Stimulated activated CD8-positive, alpha-beta memory T cell treated with anti-CD3 and anti-CD28 coated beads, Interleukin-2, amount 100 ng/mL, for 48 hours (primary cell): ENCODE data around the gene PAM16.

Experiments
- DNase-seq, 2 donors: peaks; one replicate each; pipeline ENCODE4 v3.0.0-alpha.2; 2020; ENCODE audit warnings: low read depth in 2 of 2

The PAM16 gene

DNA sequence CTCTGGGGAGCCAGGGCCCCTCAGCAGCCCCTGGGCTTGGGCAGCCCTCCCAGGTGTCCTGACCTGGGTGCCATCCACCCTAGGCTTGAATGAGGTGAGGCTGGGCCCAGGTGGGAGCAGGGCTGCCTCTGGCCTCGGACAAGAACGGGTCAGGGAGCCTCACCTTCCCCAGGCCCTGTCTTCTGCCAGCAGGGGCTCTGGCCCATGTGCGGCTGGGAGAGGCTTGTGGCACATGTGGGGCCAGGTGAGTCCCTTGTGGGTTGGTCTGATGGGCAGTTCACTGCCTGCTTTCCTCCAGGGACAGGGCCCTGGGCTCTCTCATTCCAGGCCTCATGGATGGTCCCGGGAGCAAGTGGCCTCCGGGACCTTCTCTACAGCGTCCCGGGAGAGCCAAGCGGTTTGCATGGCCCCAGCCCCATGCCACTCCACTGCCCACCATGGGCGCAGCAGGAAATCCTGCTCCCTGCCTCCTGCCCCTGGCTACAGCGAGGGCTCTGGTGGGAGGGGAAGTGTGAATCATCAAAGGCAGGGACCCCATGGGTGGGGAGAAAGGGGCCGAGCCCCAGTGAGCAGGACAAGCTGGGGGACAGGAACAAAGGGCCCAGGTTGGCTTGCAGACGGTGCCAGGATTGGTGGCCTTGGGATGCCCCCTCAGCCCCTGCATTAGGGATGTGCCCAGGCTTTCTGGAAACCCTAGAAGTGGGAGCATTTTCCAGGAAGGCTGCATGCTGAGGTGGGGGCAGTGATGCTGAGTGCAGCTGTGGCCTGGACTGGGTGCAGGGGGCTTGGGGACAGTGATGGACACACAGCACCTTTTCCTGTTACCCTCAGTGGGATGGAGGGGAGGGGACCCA lies 32.7 kb upstream of the PAM16 start:
- DNase-seq: no peak

GRCh38 chr16:4382795-4383357 lies 31.8 kb upstream of the PAM16 start:
- DNase-seq: no peak

- no peak for DNase-seq
Observed at GRCh38 chr16:4381935-4382794, 31.0 kb upstream of the PAM16 start.

GRCh38 chr16:4381072-4381934 lies 30.2 kb upstream of the PAM16 start:
- no peak for DNase-seq

DNA sequence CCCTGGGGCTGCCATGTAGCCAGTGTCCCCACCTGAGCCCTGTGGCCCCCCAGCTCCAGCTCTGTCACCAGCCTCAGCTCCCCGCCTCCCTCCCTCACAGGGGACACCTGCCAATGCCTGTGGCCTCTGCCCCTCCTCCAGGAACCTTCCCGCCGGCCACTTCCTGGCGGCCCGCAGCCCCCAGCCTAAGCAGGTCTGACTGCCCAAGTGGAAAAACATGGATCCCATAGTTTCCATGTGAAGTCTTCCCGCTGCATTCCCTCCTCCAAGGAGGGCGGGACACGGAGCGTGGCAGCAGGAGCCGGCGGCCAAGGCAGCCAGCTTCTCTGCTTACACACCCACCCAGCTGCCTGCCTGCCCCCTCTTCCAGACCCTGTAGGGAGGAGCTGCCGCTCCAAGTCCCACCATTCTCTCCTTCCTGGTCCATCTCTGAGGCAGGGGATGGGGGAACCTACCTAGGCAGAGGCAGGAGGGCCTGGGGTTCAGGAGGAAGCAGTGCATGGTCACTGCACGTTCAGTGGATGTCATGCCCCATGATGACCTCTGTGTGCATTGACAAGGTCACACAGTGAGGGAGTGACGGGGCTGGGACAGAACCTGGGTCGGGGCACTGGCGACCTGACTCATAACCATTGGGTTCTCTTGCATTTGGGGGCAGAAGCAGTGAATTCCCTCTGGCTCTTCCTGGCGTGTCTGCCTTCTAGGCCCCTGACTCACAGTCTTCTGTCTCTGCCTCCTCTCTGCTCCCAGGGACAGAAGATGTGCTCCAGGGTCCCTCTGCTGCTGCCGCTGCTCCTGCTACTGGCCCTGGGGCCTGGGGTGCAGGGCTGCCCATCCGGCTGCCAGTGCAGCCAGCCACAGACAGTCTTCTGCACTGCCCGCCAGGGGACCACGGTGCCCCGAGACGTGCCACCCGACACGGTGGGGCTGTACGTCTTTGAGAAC lies 29.3 kb upstream of the PAM16 start:
- DNase-seq: no peak

DNA sequence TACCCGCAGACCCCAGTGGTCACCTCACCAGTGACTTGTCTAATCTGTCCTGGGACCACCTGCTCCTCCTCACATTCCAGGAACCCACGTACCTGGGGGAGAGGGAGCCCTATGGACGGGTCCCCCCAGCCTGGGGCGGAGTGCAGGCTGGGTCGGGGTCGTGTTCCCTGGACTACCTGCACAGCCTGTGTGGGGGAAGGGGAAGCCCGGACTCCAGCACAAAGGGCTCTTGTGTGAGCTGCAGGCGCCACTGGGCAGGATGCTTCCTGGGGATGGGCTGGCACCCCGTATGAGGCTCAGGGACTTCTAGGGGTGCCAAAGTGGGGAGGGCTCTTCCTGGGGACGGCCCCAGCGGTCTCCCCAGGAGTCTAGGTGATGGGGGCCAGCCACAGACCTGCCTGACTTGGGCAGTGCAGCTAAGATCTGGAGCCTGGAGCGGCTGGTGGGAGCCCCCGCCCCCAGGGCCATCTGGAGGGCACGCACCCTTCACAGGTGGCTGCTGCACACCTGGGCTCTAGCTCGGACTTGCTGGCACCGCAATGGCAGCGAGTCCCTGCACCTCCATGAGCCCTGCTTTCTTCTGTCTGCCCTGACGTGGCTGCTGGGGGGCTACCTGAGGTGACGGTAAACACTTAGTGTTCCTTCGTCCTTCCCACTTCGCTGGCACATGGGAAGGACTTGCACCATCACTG lies 28.0 kb upstream of the PAM16 start:
- no peak for DNase-seq

DNA sequence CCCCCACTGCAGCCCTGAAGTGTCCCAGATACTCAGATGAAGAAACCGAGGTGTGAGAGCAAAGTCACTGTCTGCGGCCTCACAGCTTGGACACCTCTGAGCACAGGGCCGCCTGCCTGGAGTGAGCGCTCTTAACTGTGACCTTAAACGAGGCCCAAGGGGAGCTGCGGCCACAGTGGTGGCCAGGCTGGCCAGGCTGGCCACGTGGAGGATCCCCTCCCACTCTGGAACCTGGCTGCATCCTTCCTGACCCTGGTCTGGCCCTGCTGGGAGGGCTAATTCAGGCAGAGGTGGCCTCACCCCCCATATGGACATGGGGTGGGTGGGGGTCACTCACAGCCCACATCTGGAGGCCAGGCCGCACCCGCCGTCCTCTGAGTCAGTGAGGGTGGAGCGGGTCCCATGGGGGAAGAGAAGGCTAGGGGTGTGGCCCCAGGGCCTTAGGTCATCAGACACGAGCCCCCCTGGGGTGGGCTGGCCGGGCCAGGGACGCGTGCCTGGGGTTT lies 27.1 kb upstream of the PAM16 start:
- no peak for DNase-seq

DNA sequence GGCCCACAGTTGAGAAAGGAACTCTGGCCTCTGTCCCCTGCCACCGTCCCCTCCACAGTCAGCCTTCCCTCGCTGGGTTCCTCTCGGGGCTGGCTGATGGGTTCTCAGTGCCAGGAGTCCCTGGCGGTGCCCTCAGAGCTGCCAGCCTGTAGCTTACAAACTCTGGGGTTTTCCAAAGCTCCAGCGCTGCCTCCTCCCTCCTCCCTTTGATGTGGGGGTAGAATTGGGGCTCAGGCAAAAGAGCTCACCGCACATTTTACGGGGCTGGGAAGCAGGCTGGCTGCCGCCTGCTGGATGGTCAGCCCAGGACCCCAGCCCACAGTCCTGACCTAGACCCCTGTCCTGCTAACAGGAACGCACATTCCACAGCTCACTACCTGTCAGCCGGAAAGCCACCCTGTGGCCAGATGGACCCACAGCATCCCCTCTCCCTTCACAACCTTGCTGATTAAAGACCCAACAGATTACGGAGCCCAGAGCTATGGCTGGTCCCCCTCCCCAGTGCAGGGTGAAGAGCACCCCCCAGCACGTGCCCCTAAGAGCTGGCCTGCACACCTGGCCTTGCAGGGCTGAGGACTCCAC lies 26.5 kb upstream of the PAM16 start:
- DNase-seq: no peak

DNA sequence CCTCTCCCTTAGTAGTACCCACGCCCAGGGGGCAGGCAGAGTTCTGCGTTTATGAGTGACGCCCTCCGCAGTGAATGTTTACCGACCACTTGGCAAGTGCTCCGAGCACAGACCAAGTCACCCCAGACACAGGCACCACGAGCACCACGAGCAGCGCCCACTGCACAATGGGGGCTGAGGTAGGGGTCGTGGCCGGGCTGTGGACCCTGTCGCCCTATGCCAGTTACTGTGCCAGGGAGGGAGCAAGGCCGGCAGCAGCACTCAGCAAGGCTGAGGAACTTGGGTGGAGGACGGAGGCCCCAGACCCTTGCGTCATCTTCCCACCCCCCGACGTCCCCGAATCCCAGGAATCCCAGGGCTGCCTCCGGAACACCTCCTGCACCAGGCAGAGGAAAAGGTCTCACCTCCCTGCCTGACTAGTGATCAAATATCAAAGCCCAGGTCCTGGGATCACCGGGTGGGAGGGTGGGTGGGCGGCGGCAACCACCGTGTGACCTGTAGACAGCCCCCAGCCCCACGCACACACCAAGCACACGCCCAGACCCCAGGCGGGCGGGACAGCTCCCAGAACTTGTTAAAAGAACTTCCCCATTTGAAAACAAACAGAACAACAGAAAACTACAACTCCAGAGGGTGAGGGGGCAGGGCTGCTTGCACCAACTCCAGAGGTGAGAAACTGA lies 25.9 kb upstream of the PAM16 start:
- no peak for DNase-seq

- DNase-seq: no peak
Observed at GRCh38 chr16:4376126-4376892, 25.2 kb upstream of the PAM16 start.

DNA sequence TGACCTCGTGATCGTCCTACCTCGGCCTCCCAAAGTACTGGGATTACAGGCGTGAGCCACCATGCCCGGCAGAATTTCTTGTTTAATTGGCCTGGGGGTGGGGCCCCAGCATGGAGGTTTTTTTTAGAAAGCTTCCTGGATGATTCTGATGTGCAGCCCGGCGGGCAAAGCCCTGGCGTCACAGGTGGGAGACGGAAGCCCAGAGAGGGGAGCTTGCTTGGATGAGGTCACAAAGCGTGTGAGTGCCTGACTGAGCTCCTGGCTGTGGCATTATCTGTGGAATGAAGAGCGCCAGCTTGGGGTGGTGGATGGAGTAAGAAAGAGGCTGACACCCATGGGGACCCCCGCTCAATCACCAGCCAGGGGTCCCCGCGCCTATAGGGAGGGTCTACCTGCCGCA lies 24.6 kb upstream of the PAM16 start:
- DNase-seq: no peak

DNA sequence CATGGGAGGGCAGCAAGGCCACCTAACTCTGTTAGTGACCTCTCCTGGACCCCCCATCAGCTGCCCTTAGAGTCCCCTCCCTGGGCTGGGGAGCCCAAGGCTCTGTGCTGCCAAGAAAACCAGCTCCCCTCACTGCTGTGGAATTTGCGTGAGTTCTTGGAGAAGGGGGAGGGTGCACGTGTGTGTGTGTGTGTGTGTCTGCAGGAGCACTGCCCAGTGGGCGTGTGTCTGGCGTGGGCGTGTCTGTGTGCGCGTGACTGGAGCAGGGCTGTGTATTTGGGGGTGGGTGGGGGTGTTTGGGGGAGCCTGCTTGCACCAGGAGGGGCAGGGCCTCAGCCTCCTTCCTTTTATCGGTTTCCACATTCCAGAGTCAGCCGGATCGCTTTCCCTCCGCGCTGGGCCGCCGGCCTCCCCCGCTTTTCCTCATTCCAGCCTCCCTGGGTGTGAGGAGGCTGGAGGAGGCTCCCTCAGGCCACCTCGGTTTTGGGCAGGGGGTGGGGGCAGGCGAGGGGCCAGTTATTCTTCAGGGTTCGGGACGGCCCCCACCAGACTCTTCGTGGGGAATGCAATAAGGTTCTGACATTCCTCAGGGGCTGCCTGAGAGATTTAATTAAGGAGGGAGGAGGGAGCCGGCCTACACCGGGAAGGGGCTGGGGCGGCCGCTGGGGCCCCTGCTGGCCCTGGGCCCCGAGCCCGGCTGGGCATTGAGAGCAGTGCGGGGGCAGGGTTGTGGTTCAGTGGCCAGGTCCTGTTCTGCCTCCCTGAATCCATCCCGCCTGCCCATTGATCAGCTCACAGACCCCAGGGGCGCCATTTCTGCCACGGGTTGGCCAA lies 23.0 kb upstream of the PAM16 start:
- no peak for DNase-seq

GRCh38 chr16:4373356-4373908 lies 22.3 kb upstream of the PAM16 start:
- DNase-seq: no peak

GRCh38 chr16:4372578-4373355 lies 21.6 kb upstream of the PAM16 start:
- DNase-seq: no peak

DNA sequence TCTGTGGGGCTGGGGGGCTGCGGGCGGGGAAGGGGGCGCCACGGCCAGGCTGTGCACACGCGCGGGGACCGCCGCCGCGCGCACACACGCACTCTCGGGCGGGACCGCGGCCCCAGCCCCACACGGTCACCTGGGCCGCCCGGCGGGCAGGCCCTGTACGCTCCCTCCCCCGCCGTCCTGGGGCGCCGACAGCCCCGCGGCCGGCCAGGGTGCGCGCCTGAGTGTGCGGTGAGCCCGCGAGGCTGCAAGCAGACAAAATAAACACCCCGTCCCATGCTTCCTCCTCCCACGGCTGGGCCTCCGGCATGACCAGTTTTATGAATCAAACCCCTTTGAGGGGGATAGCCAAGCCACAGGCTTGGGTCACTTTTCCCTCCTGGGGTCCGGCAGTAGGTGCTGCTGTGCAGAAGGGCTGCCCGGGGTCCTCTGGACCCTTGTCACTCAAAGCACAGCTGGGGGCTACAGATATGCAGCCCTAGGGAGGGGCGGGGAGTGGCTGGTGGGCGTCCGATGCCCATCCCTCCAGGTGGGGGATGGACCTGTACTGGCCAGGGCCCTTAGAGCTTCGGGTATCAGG lies 21.0 kb upstream of the PAM16 start:
- no peak for DNase-seq
